Mesodermal cell (in vitro differentiated cells): ENCODE results near the gene CDV3. TPM values are rescaled to one million over a fixed set of nuclear protein-coding genes. Genes with fewer than 3 reads are reported as not detected.
"Not testable (repeated sequence)": the region's sequence is repeated elsewhere in the genome, so short reads cannot be mapped to it uniquely, and the experiment has no call there.

Experiments used
- H3K27ac ChIP-seq: 2 replicates; pipeline ENCODE4 v1.7.0; 2013; ENCODE audit warnings: mild to moderate bottlenecking, low read depth, low read length, moderate library complexity; ENCODE audit not compliant: severe bottlenecking
- H3K36me3 ChIP-seq: 2 replicates; pipeline ENCODE4 v1.7.1; 2013; ENCODE audit warnings: mild to moderate bottlenecking, low read length, moderate library complexity; ENCODE audit not compliant: control insufficient read depth, insufficient read depth
- H3K4me1 ChIP-seq: one replicate; pipeline ENCODE4 v1.7.1; 2013; ENCODE audit warnings: mild to moderate bottlenecking, low read length; ENCODE audit not compliant: insufficient read depth, control insufficient read depth, poor library complexity, severe bottlenecking
- H3K4me3 ChIP-seq: 2 replicates; pipeline ENCODE4 v1.7.0; 2013; ENCODE audit warnings: low read length, control low read depth, mild to moderate bottlenecking; ENCODE audit not compliant: insufficient read depth, poor library complexity, severe bottlenecking; ENCODE audit errors: extremely low read depth
- H3K9me3 ChIP-seq: 2 replicates; pipeline ENCODE4 v1.7.1; 2013; ENCODE audit warnings: mild to moderate bottlenecking, low read length, moderate library complexity; ENCODE audit not compliant: control insufficient read depth
- WGBS, 2 experiments: methylation state at CpG; one replicate each; pipeline ENCODE4 v1.1.5; 2013; ENCODE audit warnings: missing lambda C conversion rate in 2 of 2; ENCODE audit not compliant: insufficient coverage in 2 of 2; 5-methylcytosine and 5-hydroxymethylcytosine counted together
- polyA plus RNA-seq, 2 experiments: library from polyadenylated mRNA; stranded (reverse); fragments of 50-300 nt; gene quantifications; one replicate each; pipeline ENCODE4 v1.2.3, GENCODE V29; 2013

The CDV3 gene
- polyA plus RNA-seq (2013, experiment 1 of 2), result 109 TPM
- polyA plus RNA-seq (2013, experiment 2 of 2), result 117 TPM

GRCh38 chr3:133573629-133574194 lies at the start of gene CDV3:
TSS of gene CDV3 (plus strand) at chr3:133573686. CDS start at chr3:133574045, 359 bp downstream.
- Histone ChIP-seq H3K36me3 (peaks cover 37% of the 10 kb centered on the region), H3K27ac (peak within 1 kb of the TSS; percentile 95), H3K4me1 (peaks cover 42% of the 10 kb centered on the region), H3K4me3 (peak within 1 kb of the TSS; percentile 82), H3K9me3 (no peaks in the 10 kb centered on the region)
- WGBS, 2 experiments, result 0% methylated on average over 28 to 56 of the region's 81 CpGs

DNA sequence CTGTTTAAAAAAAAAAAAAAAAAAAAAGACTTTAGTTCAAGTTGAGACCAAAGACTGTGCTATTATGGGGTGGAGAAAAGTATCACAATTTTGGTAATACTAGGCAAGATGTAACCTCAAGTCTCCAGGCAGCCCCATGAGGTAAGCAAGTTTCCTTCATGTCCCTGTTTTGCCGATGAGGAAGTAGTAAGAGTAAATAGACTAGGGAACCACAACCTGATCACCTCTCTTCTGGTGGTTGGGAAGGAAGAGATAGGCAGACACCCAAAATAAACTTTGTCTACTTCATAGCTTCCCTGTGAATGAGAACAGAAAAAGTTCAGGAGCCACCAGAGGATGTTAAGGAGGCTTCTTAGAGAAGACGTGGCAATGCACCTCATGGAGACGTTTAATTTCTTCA lies 49.7 kb upstream of the CDV3 start:
- H3K36me3 ChIP-seq, H3K4me3 ChIP-seq, H3K4me1 ChIP-seq, H3K27ac ChIP-seq, H3K9me3 ChIP-seq: not testable (repeated sequence)
- WGBS, 2 experiments, result 80% methylated on average over 1 of the region's 3 CpGs; no CpG with 5 or more reads in 1 of the 2 experiments

GRCh38 chr3:133525435-133525834 lies 48.1 kb upstream of the CDV3 start:
- H3K9me3 ChIP-seq, result peaks cover 4% of the 10 kb centered on the region
- H3K4me3 ChIP-seq, result no peak overlapping the region
- H3K36me3 ChIP-seq, result no peaks in the 10 kb centered on the region
- no peak overlapping the region for H3K27ac ChIP-seq
- no peaks in the 10 kb centered on the region for H3K4me1 ChIP-seq

DNA sequence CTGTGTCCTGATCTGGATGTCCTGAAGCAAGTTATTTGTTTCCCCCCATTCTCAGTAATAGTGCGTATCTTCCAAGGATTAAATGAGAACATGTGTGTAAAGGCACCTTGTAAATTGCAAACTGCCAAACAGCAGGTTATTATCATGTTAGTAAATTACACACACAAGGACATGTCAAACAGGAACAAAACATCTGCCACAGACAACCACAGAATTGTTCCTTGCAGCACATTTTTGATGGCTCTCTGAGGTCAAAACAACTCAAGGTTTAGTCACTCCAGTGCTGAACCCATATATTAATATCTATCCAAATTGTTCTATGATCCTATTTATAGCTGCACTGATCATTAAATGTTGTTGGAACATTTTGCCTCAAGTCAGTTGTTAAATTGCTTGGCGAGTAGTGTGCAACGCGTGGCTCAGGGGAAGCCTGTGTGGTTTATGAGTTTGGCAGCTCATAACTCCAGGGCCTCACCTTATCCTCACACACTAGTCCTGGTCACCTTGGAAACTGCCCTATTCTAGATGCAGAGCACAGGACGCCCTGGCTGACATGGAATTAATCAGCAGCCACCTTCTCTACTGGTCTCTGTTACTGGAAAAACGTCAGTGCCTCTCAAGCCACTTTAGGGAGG lies 46.3 kb upstream of the CDV3 start:
- Histone ChIP-seq H3K9me3 (peaks cover 4% of the 10 kb centered on the region), H3K4me3 (no peak overlapping the region), H3K36me3 (no peaks in the 10 kb centered on the region), H3K27ac (no peak overlapping the region), H3K4me1 (no peaks in the 10 kb centered on the region)
- 72 to 73% methylated on average over 3 of the region's 6 CpGs for WGBS, 2 experiments

DNA sequence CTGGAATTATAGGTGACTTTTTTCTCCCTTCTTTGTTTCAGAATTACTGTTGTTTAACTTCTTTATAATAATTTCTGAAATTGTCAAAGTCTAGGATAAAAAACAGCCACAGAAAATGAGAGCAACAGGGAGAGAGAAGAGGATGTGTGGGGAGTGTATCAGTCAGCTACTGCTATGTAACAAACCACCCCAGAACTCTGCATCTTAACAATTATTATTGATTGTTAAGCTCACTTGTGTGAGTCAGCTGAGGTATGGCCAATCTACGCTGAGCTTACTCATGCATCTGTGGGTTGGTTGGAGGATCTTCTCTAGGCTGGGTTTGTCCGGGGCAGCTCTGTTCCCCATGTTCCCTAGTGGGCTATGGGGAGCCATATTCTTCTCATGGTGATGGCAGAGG lies 43.7 kb upstream of the CDV3 start:
- Histone ChIP-seq H3K4me1 (no peaks in the 10 kb centered on the region), H3K4me3 (no peak overlapping the region), H3K9me3 (peaks cover 4% of the 10 kb centered on the region), H3K36me3 (no peaks in the 10 kb centered on the region), H3K27ac (no peak overlapping the region)
- 100% methylated on average over 2 of the region's 2 CpGs; no CpG with 5 or more reads in 1 of the 2 experiments for WGBS, 2 experiments

DNA sequence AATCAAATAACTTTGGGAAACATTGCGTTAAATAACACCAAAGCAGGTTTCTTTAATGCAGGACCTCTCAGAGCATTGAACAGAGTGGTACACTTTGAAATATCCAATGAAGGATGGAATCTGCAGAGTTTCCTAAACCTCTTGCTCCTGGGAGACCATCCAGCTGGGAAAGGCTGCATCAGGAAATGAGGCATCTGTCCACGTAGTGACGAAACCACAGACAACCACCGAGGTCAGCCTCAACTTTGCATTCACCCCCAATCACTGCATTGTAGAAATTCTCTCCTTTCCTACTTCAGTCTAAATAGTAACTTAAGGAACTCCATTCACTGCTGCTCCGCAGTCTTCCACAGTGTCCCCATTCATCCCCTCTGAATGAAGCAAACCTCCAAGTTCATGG lies 41.5 kb upstream of the CDV3 start:
- Histone ChIP-seq H3K4me1 (no peaks in the 10 kb centered on the region), H3K27ac (no peak overlapping the region), H3K36me3 (no peaks in the 10 kb centered on the region), H3K4me3 (no peak overlapping the region), H3K9me3 (peaks cover 4% of the 10 kb centered on the region)
- 92 to 100% methylated on average over 4 of the region's 5 CpGs for WGBS, 2 experiments

DNA sequence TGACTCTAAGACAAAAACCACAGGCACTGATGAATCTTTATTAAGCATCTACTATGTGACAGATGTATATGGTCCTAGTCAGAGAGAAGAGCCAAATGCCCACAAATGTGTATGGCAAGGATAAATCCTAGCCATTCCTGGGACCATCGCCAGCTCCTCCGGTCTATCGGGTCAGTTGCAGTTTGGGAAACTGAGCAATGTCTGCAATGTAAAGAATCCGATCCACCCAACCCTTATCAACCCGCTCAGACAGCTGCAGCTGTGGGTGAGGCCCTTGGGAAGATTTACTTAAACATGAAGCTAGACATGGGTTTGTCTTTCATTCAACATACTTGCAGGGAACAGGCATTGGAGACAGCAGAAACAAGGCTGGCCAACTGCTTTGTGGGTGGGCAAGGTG lies 40.5 kb upstream of the CDV3 start:
- Histone ChIP-seq H3K36me3 (no peaks in the 10 kb centered on the region), H3K4me1 (no peaks in the 10 kb centered on the region), H3K27ac (peak overlapping the region; percentile 36), H3K4me3 (no peak overlapping the region), H3K9me3 (peaks cover 4% of the 10 kb centered on the region)
- 80 to 98% methylated on average over 1 to 5 of the region's 5 CpGs for WGBS, 2 experiments

GRCh38 chr3:133535971-133536881 lies 37.3 kb upstream of the CDV3 start:
- Histone ChIP-seq H3K27ac (no peak overlapping the region), H3K4me1 (no peaks in the 10 kb centered on the region), H3K9me3 (no peaks in the 10 kb centered on the region), H3K4me3 (no peak overlapping the region), H3K36me3 (no peaks in the 10 kb centered on the region)
- 82% methylated on average over 1 of the region's 1 CpG; no CpG with 5 or more reads in 1 of the 2 experiments for WGBS, 2 experiments

GRCh38 chr3:133537131-133537530 lies 36.4 kb upstream of the CDV3 start:
- not testable (repeated sequence) for H3K4me3 ChIP-seq, H3K9me3 ChIP-seq, H3K4me1 ChIP-seq, H3K27ac ChIP-seq, H3K36me3 ChIP-seq
- WGBS, 2 experiments, result 87 to 92% methylated on average over 8 to 11 of the region's 11 CpGs

- Histone ChIP-seq H3K4me3 (no peak overlapping the region), H3K36me3 (no peaks in the 10 kb centered on the region), H3K9me3 (no peaks in the 10 kb centered on the region), H3K4me1 (no peaks in the 10 kb centered on the region), H3K27ac (no peak overlapping the region)
- 79 to 90% methylated on average over 1 to 2 of the region's 2 CpGs for WGBS, 2 experiments
Measured at GRCh38 chr3:133538154-133538553, 35.3 kb upstream of the CDV3 start.
